Astrocyte (in vitro differentiated cells and primary cell): Measurements from ENCODE around the gene MEGF10.

Experiments used
- EZH2 ChIP-seq: IDR thresholded peaks from 2 replicates; pipeline ENCODE4 v1.6.1; 2012; ENCODE audit warnings: mild to moderate bottlenecking, low read length, inconsistent platforms; ENCODE audit not compliant: insufficient read depth
- TF ChIP-seq, protein P1 (sequence below): IDR thresholded peaks from 2 replicates; pipeline ENCODE4 v1.5.1; 2011; ENCODE audit warnings: low read depth, mild to moderate bottlenecking, inconsistent platforms, low read length, moderate library complexity; ENCODE audit not compliant: insufficient read depth

DNA sequence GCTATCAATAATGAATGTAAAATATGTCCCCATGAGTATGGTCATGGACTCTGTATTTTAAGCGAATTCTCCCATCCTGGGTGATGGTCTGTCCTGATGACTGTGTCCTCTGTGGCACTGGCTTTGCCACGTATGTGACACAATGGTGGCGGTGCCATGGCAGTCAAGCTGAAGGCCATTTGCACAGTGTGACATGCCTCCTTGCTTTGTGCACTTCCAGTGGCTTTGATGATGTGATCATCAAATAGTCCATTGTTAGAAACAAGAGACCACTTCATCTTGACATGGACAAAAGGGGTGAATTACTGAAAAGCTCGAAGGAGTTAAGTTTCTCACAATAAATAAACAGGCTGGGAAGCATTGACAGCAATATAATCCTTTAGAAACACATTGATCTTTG is 195.9 kb downstream of the MEGF10 start:
- TF ChIP-seq, protein P1, sequence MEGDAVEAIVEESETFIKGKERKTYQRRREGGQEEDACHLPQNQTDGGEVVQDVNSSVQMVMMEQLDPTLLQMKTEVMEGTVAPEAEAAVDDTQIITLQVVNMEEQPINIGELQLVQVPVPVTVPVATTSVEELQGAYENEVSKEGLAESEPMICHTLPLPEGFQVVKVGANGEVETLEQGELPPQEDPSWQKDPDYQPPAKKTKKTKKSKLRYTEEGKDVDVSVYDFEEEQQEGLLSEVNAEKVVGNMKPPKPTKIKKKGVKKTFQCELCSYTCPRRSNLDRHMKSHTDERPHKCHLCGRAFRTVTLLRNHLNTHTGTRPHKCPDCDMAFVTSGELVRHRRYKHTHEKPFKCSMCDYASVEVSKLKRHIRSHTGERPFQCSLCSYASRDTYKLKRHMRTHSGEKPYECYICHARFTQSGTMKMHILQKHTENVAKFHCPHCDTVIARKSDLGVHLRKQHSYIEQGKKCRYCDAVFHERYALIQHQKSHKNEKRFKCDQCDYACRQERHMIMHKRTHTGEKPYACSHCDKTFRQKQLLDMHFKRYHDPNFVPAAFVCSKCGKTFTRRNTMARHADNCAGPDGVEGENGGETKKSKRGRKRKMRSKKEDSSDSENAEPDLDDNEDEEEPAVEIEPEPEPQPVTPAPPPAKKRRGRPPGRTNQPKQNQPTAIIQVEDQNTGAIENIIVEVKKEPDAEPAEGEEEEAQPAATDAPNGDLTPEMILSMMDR = no peak
- TF ChIP-seq EZH2 = no peak
